HG02642 (cell line): ENCODE measurements around the gene GRK4.

Experiments
- ATAC-seq: cut with Tn5 transposase; IDR thresholded peaks from one replicate; pipeline ENCODE4 v1.9.1; 2021; ENCODE audit warnings: mild to moderate bottlenecking; ENCODE audit not compliant: unreplicated experiment, poor library complexity

The GRK4 gene

GRCh38 chr4:2995546-2996265 is 32.3 kb downstream of the GRK4 start:
- ATAC-seq = no peak

- no peak for ATAC-seq
These were observed 33.0 kb downstream of the GRK4 start for GRCh38 chr4:2996415-2996814.

- ATAC-seq = no peak
These were observed 44.4 kb downstream of the GRK4 start for GRCh38 chr4:3007724-3008123.

DNA sequence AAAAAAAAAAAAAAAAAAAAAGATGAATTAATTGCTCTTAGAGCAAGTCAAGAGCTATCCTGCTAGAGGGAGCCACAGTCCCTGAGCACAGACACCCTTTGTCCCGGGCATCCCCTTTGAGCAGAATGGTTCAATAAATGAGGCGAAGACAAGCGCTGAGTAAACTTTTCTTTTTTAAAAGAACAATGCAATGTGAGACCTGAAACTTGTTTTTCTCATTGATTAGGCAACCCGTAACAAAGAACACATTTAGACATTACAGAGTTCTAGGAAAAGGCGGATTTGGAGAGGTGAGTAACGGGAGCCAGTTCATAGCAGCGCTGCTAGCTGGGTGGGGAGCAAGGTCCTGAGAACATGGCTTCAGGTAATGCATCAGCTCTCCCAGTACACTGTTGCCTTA is 46.1 kb downstream of the GRK4 start:
- ATAC-seq = no peak

GRCh38 chr4:3010577-3010976 is 47.2 kb downstream of the GRK4 start:
- no peak for ATAC-seq

DNA sequence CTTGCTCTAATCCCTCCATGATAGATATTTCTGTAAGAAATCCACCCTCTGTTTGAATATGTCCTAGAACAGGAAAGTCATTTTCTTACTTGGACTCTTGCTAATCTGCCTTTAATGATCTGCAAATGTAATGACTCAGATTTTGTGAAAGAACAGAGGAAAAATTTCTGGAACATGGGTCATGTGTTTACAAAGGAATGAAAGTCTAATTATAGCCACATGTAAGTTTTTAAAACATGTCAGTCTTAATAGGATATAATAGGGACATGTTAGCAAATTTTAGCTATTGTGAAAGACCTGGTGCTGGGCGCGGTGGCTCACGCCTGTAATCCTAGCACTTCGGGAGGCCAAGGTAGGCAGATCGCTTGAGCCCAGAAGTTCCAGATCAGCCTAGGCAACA is 47.6 kb downstream of the GRK4 start:
- ATAC-seq = no peak

GRCh38 chr4:3011456-3012220 is 48.3 kb downstream of the GRK4 start:
- ATAC-seq = no peak

GRCh38 chr4:3013323-3013722 is 50.0 kb downstream of the GRK4 start:
- no peak for ATAC-seq

- ATAC-seq = peak; percentile 79
These were observed 50.5 kb downstream of the GRK4 start for GRCh38 chr4:3013839-3014350.

DNA sequence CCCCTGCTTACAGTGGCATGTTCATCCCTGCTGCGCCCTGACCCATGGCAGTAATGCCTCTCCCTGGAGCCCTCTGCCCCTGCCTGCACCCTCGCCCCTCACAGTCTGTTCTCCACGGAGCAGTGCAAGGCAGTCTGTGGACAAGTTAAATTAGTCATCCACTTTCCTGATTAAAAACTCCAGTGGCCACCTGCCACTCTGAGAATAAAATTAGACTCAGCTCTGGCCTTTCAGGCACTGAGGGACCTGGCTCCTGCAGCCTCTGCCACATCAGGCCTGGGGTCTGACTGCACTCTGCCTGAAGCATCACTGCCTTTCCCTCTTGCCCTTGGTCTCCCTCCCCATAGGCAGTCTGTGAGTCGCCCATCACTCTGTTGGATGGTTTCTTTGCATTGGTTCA is 53.6 kb downstream of the GRK4 start:
- ATAC-seq = no peak

- ATAC-seq = no peak
These were observed 54.1 kb downstream of the GRK4 start for GRCh38 chr4:3017504-3017903.

DNA sequence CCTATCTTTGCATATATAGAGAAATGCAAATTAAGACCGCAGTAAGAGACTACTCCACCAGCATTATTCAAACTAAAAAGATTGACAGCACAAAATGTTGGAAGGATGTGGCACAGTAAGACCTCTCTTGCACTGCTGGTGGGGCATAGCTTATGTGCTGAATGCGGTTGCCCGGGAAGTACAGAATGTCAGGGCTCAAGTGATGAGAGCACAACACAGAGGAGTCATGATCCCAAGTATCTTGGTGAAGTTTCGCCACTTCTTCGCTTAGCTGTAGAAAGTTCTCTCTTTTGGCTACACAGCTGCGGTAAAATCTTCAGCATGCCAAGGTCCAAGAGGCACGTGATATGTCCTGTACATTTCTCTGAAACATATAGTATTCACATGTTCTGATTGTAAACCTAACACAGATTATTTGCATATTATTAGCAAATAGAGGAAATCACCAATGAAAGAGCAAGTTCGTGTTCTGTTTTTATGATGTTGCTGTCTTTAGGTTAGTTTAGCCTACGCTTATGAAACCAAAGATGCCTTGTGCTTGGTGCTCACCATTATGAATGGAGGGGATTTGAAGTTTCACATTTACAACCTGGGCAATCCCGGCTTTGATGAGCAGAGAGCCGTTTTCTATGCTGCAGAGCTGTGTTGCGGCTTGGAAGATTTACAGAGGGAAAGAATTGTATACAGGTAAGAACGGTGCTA is 55.9 kb downstream of the GRK4 start:
- no peak for ATAC-seq

DNA sequence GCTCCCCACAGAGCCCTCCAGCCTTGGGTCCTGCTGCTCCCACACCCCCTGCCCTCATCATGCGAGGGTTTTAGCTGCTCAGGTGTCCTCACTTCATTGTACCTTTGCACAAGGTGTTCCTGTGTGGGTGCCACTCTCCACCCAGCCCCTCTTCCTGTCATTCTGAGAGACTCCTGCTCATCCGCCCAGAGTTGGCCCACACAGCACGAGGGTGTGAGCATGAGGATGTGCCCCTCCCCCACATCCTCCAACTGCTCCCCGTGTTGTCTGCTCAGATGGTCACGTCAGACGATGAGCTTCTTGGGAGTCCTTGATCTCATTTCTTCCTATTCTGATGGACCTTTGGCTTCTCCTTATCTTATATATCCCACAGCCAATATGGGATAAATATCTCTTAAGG is 57.8 kb downstream of the GRK4 start:
- ATAC-seq = no peak

DNA sequence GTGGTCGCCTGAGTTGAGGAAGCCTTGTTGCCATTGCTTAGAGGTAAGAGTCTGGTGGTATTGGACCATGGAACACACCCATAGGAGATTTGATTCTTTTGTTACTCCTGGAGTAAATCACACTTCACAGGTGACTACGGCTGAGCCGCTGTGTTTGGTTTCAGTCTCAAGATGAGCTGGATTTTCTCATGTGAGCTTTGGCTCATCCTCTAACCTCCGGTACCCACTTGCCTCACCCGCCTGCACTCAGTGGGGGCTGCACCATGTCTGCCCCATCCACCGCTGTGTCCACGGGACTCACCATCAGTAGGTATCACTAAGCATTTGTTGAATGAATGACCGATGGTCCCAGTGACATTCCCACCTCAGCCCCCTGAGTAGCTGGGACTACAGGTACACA is 58.3 kb downstream of the GRK4 start:
- no peak for ATAC-seq

- no peak for ATAC-seq
These were observed 58.7 kb downstream of the GRK4 start for GRCh38 chr4:3022112-3022511.

DNA sequence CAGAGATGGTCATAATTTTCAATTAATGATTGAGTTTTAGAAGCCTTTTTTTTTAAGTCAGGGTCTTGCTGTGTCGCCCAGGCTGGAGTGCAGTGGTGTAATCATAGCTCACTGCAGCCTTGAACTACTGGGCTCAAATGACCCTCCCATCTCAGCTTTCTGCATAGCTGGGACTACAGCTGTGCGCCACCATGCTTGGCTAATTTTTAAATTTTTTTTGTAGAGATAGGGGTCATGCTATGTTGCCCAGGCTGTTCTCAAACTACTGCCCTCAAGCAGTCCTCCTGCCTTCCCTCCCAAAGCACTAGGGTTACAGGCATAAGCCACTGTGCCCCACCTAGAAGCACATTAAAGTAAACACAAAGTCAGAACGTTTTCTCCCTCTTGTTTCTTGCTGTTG is 59.3 kb downstream of the GRK4 start:
- no peak for ATAC-seq

DNA sequence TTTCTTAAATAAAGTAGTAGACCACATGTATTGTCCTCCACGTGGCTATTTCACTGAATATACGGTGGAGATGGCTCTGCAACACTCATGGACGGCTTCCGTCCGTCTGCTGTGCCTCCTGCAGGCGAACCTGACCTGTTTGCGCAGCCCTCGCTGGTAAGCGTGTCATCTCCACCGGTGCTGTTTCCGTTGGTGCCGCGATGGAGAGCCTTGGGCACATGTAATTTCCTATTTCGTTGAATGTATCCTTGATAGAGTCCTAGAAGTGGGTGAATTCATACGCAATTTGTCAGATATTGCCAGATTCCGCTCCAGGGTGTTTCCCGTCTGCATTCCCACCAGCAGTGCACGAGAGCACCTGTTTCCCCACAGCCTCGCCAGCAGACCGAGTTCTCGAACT is 62.5 kb downstream of the GRK4 start:
- no peak for ATAC-seq

DNA sequence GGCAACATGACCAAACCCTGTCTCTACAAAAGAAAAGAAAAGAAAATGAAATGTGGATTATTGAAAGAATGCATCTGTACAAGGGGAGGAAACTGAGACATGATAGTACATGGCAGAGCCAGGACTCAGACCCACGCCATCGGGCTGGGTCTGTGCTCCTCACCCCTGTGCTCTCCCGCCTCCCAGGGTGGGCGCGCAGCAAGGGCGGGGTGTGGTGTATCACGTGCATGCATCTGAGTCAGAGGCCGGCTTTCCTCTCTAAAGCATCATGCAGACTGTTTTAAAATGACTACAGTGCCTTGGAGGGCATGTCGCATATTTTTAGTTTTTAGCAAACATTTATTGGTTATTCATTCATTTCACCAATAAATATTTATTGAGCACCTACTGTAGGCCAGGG is 63.2 kb downstream of the GRK4 start:
- ATAC-seq = no peak

GRCh38 chr4:3029464-3029863 is 66.1 kb downstream of the GRK4 start:
- ATAC-seq = no peak

- no peak for ATAC-seq
These were observed 67.4 kb downstream of the GRK4 start for GRCh38 chr4:3030566-3031356.
